HG03442 (cell line): ENCODE data around the gene BRD3.

Source experiments
- ATAC-seq: cut with Tn5 transposase; IDR thresholded peaks from one replicate; pipeline ENCODE4 v1.9.1; 2021; ENCODE audit warnings: mild to moderate bottlenecking, moderate library complexity; ENCODE audit not compliant: unreplicated experiment

The BRD3 gene

GRCh38 chr9:134066913-134067851, 644 bp downstream of the BRD3 start:
- peak; percentile 3 for ATAC-seq

- ATAC-seq: no peak
Measured at GRCh38 chr9:134066526-134066912, 1.3 kb downstream of the BRD3 start.

GRCh38 chr9:134065612-134066419, 2.0 kb downstream of the BRD3 start:
- no peak for ATAC-seq

GRCh38 chr9:134064711-134065110, 3.1 kb downstream of the BRD3 start:
- ATAC-seq: no peak

GRCh38 chr9:134063571-134064450, 4.0 kb downstream of the BRD3 start:
- ATAC-seq: no peak

GRCh38 chr9:134063088-134063570, 4.7 kb downstream of the BRD3 start:
- no peak for ATAC-seq

- no peak for ATAC-seq
Measured at GRCh38 chr9:134062461-134063087, 5.3 kb downstream of the BRD3 start.

- ATAC-seq: no peak
Measured at GRCh38 chr9:134061688-134062371, 6.0 kb downstream of the BRD3 start.

- ATAC-seq: no peak
Measured at GRCh38 chr9:134061019-134061687, 6.7 kb downstream of the BRD3 start.

- ATAC-seq: no peak
Measured at GRCh38 chr9:134060546-134060945, 7.3 kb downstream of the BRD3 start.

GRCh38 chr9:134059661-134060395, 8.0 kb downstream of the BRD3 start:
- peak; percentile 69 for ATAC-seq

- ATAC-seq: no peak
Measured at GRCh38 chr9:134059188-134059641, 8.6 kb downstream of the BRD3 start.

GRCh38 chr9:134058716-134059115, 9.1 kb downstream of the BRD3 start:
- no peak for ATAC-seq

GRCh38 chr9:134057751-134058701, 9.8 kb downstream of the BRD3 start:
- ATAC-seq: no peak

GRCh38 chr9:134057307-134057657, 10.5 kb downstream of the BRD3 start:
- ATAC-seq: no peak

- no peak for ATAC-seq
Measured at GRCh38 chr9:134056483-134057306, 11.1 kb downstream of the BRD3 start.
